B cell (primary cell): ENCODE data around the gene TBC1D2. TPM values are rescaled to one million over a fixed set of nuclear protein-coding genes. Genes with fewer than 3 reads are reported as not detected.

ENCODE experiments used
- ATAC-seq: fragments of 200-7000 bp; cut with Tn5 transposase; one replicate; pipeline ENCODE4 v1.10.0; 2021; ENCODE audit warnings: low read depth, mild to moderate bottlenecking, moderate number of reproducible peaks, moderate library complexity
- CTCF ChIA-PET: fragments of 350-600 bp; sonication (Branson Sonifier 250); formaldehyde crosslinking; loops from one replicate; lab custom pipeline; 2021; ENCODE audit warnings: antibody characterized with exemption, inconsistent platforms; lab: Charles Lee
- POLR2A ChIA-PET: fragments of 350-600 bp; sonication (Branson Sonifier 250); formaldehyde crosslinking; loops from one replicate; lab custom pipeline; 2021; ENCODE audit warnings: antibody characterized with exemption; lab: Charles Lee
- DNase-seq: peaks from one replicate; pipeline ENCODE4 v3.0.0; 2013
- H2AFZ ChIP-seq: 2 replicates; pipeline ENCODE4 v1.6.1; 2012; ENCODE audit warnings: mild to moderate bottlenecking, low read depth, low read length; ENCODE audit not compliant: insufficient read depth, poor library complexity, severe bottlenecking
- H3K27ac ChIP-seq, 2 donors: 1 replicate in 1 of 2; 2 replicates in 1 of 2; pipeline ENCODE4 v1.5.1; 2012 to 2013; ENCODE audit warnings: low read length in 2 of 2, mild to moderate bottlenecking in 2 of 2, moderate library complexity in 1 of 2
- H3K27me3 ChIP-seq, 4 experiments: fragments of 200-600 bp in 1 of 4; sonication (generic) in 1 of 4; replicated peaks in 1 of 4; 1 replicate in 2 of 4; 2 replicates in 2 of 4; pipeline versions ENCODE4 v1.6.1 to v1.7.0; 2013 to 2016; ENCODE audit warnings: low read length in 3 of 4, mild to moderate bottlenecking in 2 of 4, mixed read lengths in 1 of 4, moderate library complexity in 1 of 4; ENCODE audit not compliant: insufficient read depth in 4 of 4, control insufficient read depth in 3 of 4; ENCODE audit errors: control extremely low read depth in 1 of 4
- H3K36me3 ChIP-seq, 2 experiments: replicated peaks in 1 of 2; 1 replicate in 1 of 2; 2 replicates in 1 of 2; pipeline versions ENCODE4 v1.6.1 to v1.7.1; 2013; ENCODE audit warnings: low read length in 1 of 2; ENCODE audit not compliant: insufficient read depth in 2 of 2, control insufficient read depth in 1 of 2; ENCODE audit errors: control extremely low read depth in 1 of 2, extremely low read depth in 1 of 2
- H3K4me1 ChIP-seq, 2 donors: fragments of 200-600 bp in 1 of 2; sonication (generic) in 1 of 2; 1 replicate in 1 of 2; 2 replicates in 1 of 2; pipeline versions ENCODE4 v1.5.1 to v1.6.1; 2013 to 2017; ENCODE audit warnings: low read length in 2 of 2; ENCODE audit not compliant: control insufficient read depth in 2 of 2, insufficient read depth in 2 of 2
- H3K4me2 ChIP-seq: replicated peaks from 2 replicates; pipeline ENCODE3; 2012; ENCODE audit warnings: mild to moderate bottlenecking, low read depth, low read length; ENCODE audit not compliant: poor library complexity, severe bottlenecking
- H3K4me3 ChIP-seq, 5 experiments: fragments of 200-600 bp in 1 of 5; sonication (generic) in 1 of 5; 1 replicate in 3 of 5; 2 replicates in 2 of 5; pipeline versions ENCODE4 v1.5.1 to v1.7.0; 2011 to 2016; ENCODE audit warnings: low read length in 4 of 5, mild to moderate bottlenecking in 4 of 5, low read depth in 2 of 5, control low read depth in 1 of 5, moderate library complexity in 1 of 5; ENCODE audit not compliant: insufficient read depth in 1 of 5; ENCODE audit errors: control extremely low read depth in 1 of 5, extremely low read depth in 1 of 5
- H3K79me2 ChIP-seq: fragments of 200-600 bp; sonication (generic); one replicate; pipeline ENCODE4 v1.6.0; 2016; ENCODE audit warnings: low read length; ENCODE audit not compliant: control insufficient read depth, insufficient read depth
- H3K9ac ChIP-seq: fragments of 200-600 bp; sonication (generic); 2 replicates; pipeline ENCODE4 v1.6.1; 2017; ENCODE audit warnings: mild to moderate bottlenecking, low read length, moderate library complexity
- H3K9me3 ChIP-seq, 3 donors: one replicate each; pipeline versions ENCODE4 v1.6.1 to v1.7.1; 2013; ENCODE audit warnings: low read length in 2 of 3; ENCODE audit not compliant: control insufficient read depth in 2 of 3, insufficient read depth in 1 of 3; ENCODE audit errors: control extremely low read depth in 1 of 3
- H4K20me1 ChIP-seq: 2 replicates; pipeline ENCODE4 v1.6.0; 2012; ENCODE audit warnings: mild to moderate bottlenecking, low read length; ENCODE audit not compliant: insufficient read depth, control insufficient read depth, poor library complexity, severe bottlenecking
- H3K27ac Mint-ChIP-seq: one replicate; pipeline ENCODE4 v1.8.0; 2021; ENCODE audit warnings: mixed read lengths
- H3K27me3 Mint-ChIP-seq: one replicate; pipeline ENCODE4 v1.8.0; 2021; ENCODE audit warnings: mixed read lengths
- H3K4me1 Mint-ChIP-seq: one replicate; pipeline ENCODE4 v1.8.0; 2021; ENCODE audit warnings: mixed read lengths
- H3K4me3 Mint-ChIP-seq: one replicate; pipeline ENCODE4 v1.8.0; 2021; ENCODE audit warnings: mixed read lengths
- H3K9me3 Mint-ChIP-seq: one replicate; pipeline ENCODE4 v1.8.0; 2022; ENCODE audit warnings: mixed read lengths; ENCODE audit not compliant: insufficient read depth
- EZH2 ChIP-seq: IDR thresholded peaks from 2 replicates; pipeline ENCODE4 v1.6.1; 2012; ENCODE audit warnings: borderline replicate concordance, low read depth, mild to moderate bottlenecking, moderate library complexity, low read length; ENCODE audit not compliant: insufficient read depth, poor library complexity, severe bottlenecking
- WGBS: methylation state at CpG from one replicate; pipeline ENCODE4 v1.1.5; 2013; ENCODE audit warnings: missing lambda C conversion rate; ENCODE audit not compliant: insufficient coverage; 5-methylcytosine and 5-hydroxymethylcytosine counted together
- intact Hi-C: fragments of 100-400 bp; cut with micrococcal nuclease; formaldehyde crosslinking; loops from one replicate; pipeline ENCODE4 v1.10.0; 2022
- polyA plus RNA-seq: library from polyadenylated mRNA; depleted of rRNA; stranded (reverse); fragments of >200 nt; gene quantifications from 2 replicates; pipeline ENCODE4 v1.2.3, GENCODE V29; 2012
- total RNA-seq, 2 donors: library from RNA; stranded (reverse); fragments of 120-200 nt in 1 of 2; gene quantifications; 1 replicate in 1 of 2; 2 replicates in 1 of 2; pipeline versions ENCODE4 v1.2.3 to v1.2.4, GENCODE V29; 2013 to 2022
- TF ChIP-seq, protein P1 (sequence below): fragments of 200-600 bp; IDR thresholded peaks from one replicate; pipeline ENCODE4 v1.8.0; 2022; ENCODE audit warnings: antibody characterized with exemption, mild to moderate bottlenecking

Gene TBC1D2
- total and polyA plus RNA-seq, 2 donors (not counting 1 experiment from before 2014, with no cell fraction given), result 5.0 to 5.3 TPM

DNA sequence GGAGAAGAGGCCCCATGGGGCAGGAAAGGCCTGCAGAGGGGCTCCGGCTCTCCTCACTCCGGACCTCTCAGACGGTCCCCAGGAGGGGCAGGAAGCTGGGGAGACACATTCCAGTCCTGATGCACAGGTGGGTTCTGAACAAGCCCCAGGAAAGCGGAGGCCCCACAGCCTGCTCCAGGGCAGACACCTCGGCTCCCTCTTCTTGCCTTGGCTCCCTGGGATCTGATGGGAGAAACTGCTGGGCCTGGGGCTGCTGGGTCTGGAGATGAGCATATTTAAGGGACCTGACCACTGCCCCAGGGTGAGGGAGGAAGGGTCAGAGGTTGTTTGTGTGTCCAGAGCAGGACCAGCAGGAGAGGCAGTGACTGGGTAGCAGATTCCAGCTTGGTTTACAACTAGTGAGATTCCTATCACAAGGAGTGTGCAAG lies 64.3 kb downstream of the TBC1D2 start:
- H3K4me3 ChIP-seq, result no peak overlapping the region
- no peak overlapping the region for H2AFZ ChIP-seq
- Mint-ChIP-seq H3K9me3 (no peaks in the 10 kb centered on the region), H3K4me1 (peaks cover 10% of the 10 kb centered on the region), H3K27me3 (no peaks in the 10 kb centered on the region), H3K4me3 (peak overlapping the region; percentile 81), H3K27ac (no peak overlapping the region)
- H3K27me3 ChIP-seq, result peaks cover 0 to 12% (median 2%) of the 10 kb centered on the region in 4 experiments
- POLR2A ChIA-PET, result interaction anchor here (0.8 kb wide), 1 partner anchor 15 kb away, joined by 3 read pairs; no protein-coding TSS in a partner anchor
- H3K4me1 ChIP-seq, result peaks cover 8 to 18% of the 10 kb centered on the region in 2 donors
- 94% methylated on average over 5 of the region's 5 CpGs for WGBS
- H3K27ac ChIP-seq, result no peak overlapping the region
- no peaks in the 10 kb centered on the region for H3K36me3 ChIP-seq
- ATAC-seq, result no peak
- H3K9me3 ChIP-seq, result peaks cover 0 to 3% (median 0%) of the 10 kb centered on the region in 3 donors
- H3K4me2 ChIP-seq, result peak overlapping the region; percentile 83
- H3K79me2 ChIP-seq, result no peaks in the 10 kb centered on the region
- no peak for TF ChIP-seq EZH2
- TF ChIP-seq, protein P1, sequence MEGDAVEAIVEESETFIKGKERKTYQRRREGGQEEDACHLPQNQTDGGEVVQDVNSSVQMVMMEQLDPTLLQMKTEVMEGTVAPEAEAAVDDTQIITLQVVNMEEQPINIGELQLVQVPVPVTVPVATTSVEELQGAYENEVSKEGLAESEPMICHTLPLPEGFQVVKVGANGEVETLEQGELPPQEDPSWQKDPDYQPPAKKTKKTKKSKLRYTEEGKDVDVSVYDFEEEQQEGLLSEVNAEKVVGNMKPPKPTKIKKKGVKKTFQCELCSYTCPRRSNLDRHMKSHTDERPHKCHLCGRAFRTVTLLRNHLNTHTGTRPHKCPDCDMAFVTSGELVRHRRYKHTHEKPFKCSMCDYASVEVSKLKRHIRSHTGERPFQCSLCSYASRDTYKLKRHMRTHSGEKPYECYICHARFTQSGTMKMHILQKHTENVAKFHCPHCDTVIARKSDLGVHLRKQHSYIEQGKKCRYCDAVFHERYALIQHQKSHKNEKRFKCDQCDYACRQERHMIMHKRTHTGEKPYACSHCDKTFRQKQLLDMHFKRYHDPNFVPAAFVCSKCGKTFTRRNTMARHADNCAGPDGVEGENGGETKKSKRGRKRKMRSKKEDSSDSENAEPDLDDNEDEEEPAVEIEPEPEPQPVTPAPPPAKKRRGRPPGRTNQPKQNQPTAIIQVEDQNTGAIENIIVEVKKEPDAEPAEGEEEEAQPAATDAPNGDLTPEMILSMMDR, result no peak
- no peaks in the 10 kb centered on the region for H4K20me1 ChIP-seq
- no peak for DNase-seq
- H3K9ac ChIP-seq, result no peak overlapping the region
- CTCF ChIA-PET, result interaction anchor here (0.5 to 2.1 kb wide), 2 partner anchors 14 to 858 kb away, joined by 3 to 8 read pairs; no protein-coding TSS in a partner anchor
- intact Hi-C loops, result loop anchor here (5.0 kb wide), 1 partner anchor 89 kb away; no protein-coding TSS in a partner anchor

DNA sequence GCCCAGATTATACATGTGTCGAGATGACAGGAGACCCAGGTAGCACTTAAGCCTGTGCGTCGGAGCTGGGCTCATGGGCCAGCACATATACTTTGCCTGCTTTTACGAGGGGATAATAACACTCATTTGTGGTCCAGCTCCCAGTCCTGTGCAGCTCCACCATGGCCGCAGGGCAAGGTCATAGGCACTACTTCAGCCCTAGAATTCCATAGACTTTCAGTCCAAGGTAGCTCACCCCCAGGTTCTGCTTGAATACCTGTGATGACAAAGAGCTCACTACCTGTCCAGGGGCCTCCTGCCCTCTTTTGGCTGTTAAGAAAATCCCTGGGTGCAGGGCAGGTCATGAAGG lies 64.7 kb downstream of the TBC1D2 start:
- ATAC-seq (no peak), DNase-seq (no peak)
- Histone ChIP-seq H3K79me2 (no peaks in the 10 kb centered on the region), H3K4me1 (peaks cover 8 to 18% of the 10 kb centered on the region in 2 donors), H3K9me3 (peaks cover 0 to 5% (median 0%) of the 10 kb centered on the region in 3 donors), H3K36me3 (no peaks in the 10 kb centered on the region), H3K9ac (no peak overlapping the region), H2AFZ (no peak overlapping the region), H4K20me1 (no peaks in the 10 kb centered on the region), H3K27me3 (peaks cover 0 to 12% (median 2%) of the 10 kb centered on the region in 4 experiments), H3K27ac (no peak overlapping the region), H3K4me2 (no peak overlapping the region), H3K4me3 (no peak overlapping the region)
- ChIA-PET POLR2A (interaction anchor here (0.8 kb wide), 1 partner anchor 16 kb away, joined by 3 read pairs; no protein-coding TSS in a partner anchor), CTCF (interaction anchor here (2.1 kb wide), 1 partner anchor 14 kb away, joined by 8 read pairs; no protein-coding TSS in a partner anchor)
- intact Hi-C loops, result loop anchor here (5.0 kb wide), 1 partner anchor 88 kb away; no protein-coding TSS in a partner anchor
- H3K9me3 Mint-ChIP-seq, result no peaks in the 10 kb centered on the region
- H3K4me3 Mint-ChIP-seq, result peak overlapping the region; percentile 81
- H3K27me3 Mint-ChIP-seq, result no peaks in the 10 kb centered on the region
- WGBS, result 100% methylated on average over 5 of the region's 5 CpGs
- no peak overlapping the region for H3K27ac Mint-ChIP-seq
- peaks cover 10% of the 10 kb centered on the region for H3K4me1 Mint-ChIP-seq
- TF ChIP-seq, protein P1, result no peak
- TF ChIP-seq EZH2, result no peak
